DND-41 (cell line): ENCODE results near the gene PSMG1.

ENCODE experiments used
- EZH2 ChIP-seq: IDR thresholded peaks from 3 replicates; pipeline ENCODE4 v1.6.1; 2012; ENCODE audit warnings: borderline replicate concordance, low read depth, mild to moderate bottlenecking, moderate library complexity, low read length, inconsistent platforms; ENCODE audit not compliant: severe bottlenecking
- TF ChIP-seq, protein P1 (sequence below): IDR thresholded peaks from 2 replicates; pipeline ENCODE4 v1.5.1; 2012; ENCODE audit warnings: borderline replicate concordance, low read length, moderate library complexity, mild to moderate bottlenecking; ENCODE audit not compliant: poor library complexity, severe bottlenecking; ENCODE audit errors: extremely low read depth

DNA sequence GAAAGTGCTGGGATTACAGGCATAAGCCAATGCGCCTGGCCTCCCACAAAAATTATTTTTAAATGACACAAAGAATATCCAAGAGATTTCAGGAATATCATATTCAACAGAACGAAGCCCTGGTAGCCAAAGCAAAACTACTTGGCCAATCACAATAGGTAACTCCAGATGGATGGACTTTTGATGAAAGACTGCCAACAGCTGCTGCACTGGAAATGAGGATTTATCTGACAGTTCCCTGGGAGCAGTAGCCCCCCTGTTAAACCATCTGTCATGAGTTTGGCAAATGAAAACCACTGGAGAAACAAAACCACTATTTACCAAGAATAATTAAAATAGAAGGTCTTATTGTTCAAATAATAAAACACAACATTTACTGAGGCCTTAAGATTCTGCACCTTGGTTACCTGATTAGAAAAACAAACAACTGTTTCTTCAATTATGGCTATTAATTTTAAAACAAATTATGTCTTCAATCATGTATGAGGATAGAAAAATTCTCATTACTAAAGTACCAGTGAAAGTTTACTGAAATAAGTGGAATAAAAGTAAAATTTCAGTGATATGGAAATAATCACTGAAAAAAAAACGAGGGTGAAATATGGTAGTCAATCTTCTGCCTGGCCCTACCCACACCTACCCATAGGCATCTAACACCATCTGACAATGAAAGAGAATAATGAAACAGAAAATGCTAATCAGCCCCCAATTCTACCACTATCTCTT is 34.3 kb upstream of the PSMG1 start:
- TF ChIP-seq, protein P1, sequence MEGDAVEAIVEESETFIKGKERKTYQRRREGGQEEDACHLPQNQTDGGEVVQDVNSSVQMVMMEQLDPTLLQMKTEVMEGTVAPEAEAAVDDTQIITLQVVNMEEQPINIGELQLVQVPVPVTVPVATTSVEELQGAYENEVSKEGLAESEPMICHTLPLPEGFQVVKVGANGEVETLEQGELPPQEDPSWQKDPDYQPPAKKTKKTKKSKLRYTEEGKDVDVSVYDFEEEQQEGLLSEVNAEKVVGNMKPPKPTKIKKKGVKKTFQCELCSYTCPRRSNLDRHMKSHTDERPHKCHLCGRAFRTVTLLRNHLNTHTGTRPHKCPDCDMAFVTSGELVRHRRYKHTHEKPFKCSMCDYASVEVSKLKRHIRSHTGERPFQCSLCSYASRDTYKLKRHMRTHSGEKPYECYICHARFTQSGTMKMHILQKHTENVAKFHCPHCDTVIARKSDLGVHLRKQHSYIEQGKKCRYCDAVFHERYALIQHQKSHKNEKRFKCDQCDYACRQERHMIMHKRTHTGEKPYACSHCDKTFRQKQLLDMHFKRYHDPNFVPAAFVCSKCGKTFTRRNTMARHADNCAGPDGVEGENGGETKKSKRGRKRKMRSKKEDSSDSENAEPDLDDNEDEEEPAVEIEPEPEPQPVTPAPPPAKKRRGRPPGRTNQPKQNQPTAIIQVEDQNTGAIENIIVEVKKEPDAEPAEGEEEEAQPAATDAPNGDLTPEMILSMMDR, result no peak
- TF ChIP-seq EZH2, result no peak
